SU-DHL-6 (cell line): Measurements from ENCODE around the gene PBXIP1.

Experiments
- EZH2phosphoT487 ChIP-seq: fragments of 200-600 bp; sonication (generic), shearing (Covaris generic); conservative IDR thresholded peaks from 2 replicates; pipeline ENCODE4 v1.6.1; 2018; ENCODE audit warnings: mild to moderate bottlenecking, antibody characterized with exemption, low read length, moderate library complexity, mixed read lengths
- TF ChIP-seq, protein P1 (sequence below): fragments of 200-600 bp; sonication (generic); IDR thresholded peaks from one replicate; pipeline ENCODE4 v1.5.1; 2017; ENCODE audit warnings: antibody characterized with exemption, mild to moderate bottlenecking, low read length, moderate library complexity; ENCODE audit not compliant: insufficient read depth, poor library complexity, severe bottlenecking

DNA sequence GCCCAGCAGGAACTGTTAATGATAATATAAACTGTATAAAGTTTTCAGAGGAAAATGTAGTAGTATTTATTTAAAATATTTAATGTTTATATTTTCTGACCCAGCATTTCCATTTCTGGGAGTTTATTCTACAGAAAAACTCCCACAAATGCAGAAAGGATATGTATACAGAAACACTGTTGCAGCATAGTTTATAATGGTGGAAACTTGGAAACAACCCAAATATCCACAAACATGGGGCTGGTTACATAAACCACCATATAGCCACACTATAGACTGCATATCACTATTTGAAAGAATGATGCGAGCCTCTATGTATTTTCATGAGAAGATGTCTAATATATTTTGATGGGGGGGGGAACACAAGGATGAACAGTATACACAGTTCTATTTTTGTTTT, 54.3 kb downstream of the PBXIP1 start:
- TF ChIP-seq, protein P1, sequence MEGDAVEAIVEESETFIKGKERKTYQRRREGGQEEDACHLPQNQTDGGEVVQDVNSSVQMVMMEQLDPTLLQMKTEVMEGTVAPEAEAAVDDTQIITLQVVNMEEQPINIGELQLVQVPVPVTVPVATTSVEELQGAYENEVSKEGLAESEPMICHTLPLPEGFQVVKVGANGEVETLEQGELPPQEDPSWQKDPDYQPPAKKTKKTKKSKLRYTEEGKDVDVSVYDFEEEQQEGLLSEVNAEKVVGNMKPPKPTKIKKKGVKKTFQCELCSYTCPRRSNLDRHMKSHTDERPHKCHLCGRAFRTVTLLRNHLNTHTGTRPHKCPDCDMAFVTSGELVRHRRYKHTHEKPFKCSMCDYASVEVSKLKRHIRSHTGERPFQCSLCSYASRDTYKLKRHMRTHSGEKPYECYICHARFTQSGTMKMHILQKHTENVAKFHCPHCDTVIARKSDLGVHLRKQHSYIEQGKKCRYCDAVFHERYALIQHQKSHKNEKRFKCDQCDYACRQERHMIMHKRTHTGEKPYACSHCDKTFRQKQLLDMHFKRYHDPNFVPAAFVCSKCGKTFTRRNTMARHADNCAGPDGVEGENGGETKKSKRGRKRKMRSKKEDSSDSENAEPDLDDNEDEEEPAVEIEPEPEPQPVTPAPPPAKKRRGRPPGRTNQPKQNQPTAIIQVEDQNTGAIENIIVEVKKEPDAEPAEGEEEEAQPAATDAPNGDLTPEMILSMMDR = no peak
- no peak for TF ChIP-seq EZH2phosphoT487
